ENCODE measurements around the gene FAM89B. TPM values are rescaled to one million over a fixed set of nuclear protein-coding genes. Genes with fewer than 3 reads are reported as not detected.
"Not testable (repeated sequence)": the region's sequence is repeated elsewhere in the genome, so short reads cannot be mapped to it uniquely, and the experiment has no call there.

Gene FAM89B
- total RNA-seq, result 10 to 100 TPM; 21.4 to 26.7 TPM

DNA sequence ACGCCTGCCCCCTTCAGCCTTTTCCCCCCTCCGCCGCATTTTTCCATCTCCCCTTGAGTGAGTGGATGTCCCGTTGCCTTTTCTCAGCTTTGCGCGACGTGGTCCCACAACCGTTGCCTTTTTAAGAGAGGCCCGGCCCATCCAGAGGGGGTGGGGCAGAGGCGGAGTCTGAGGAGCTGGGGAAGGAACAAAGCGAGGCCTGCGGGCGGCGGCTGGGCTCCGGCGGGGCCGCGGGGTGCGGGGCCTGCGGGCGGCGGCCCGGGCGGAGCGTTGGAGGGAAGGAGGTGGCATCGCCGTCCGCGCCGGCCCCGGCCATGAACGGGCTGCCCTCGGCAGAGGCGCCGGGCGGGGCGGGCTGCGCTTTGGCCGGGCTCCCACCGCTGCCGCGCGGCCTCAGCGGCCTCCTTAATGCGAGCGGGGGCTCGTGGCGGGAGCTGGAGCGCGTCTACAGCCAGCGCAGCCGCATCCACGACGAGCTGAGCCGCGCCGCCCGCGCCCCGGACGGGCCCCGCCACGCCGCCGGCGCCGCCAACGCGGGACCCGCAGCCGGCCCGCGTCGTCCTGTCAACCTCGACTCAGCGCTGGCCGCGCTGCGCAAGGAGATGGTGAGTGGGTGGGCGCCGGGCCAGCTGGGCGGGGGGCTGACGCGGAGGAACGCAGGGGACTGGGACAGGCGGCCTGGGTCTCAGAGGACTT lies at the start of gene FAM89B:
FAM89B (plus strand) TSS at position 183 of the 696 bp plus-strand sequence; CDS start at position 315, 132 bp downstream.
- Mint-ChIP-seq H3K4me3 (peak within 1 kb of the TSS; percentile 97 to 100), H3K36me3 (ENCODE audit: insufficient read depth in 2 of 2) (peaks cover 10 to 12% of the 10 kb centered on the region in 2 donors), H3K27me3 (ENCODE audit: low read depth) (no peaks in the 10 kb centered on the region), H3K9me3 (no peaks in the 10 kb centered on the region), H3K27ac (peak within 1 kb of the TSS; percentile 68), H3K4me1 (ENCODE audit: low read depth) (peaks cover 62% of the 10 kb centered on the region)
- ATAC-seq (replicated peaks in 1 of 2) (peak; percentile 13 to 18), DNase-seq (peak; percentile 91 to 95)

DNA sequence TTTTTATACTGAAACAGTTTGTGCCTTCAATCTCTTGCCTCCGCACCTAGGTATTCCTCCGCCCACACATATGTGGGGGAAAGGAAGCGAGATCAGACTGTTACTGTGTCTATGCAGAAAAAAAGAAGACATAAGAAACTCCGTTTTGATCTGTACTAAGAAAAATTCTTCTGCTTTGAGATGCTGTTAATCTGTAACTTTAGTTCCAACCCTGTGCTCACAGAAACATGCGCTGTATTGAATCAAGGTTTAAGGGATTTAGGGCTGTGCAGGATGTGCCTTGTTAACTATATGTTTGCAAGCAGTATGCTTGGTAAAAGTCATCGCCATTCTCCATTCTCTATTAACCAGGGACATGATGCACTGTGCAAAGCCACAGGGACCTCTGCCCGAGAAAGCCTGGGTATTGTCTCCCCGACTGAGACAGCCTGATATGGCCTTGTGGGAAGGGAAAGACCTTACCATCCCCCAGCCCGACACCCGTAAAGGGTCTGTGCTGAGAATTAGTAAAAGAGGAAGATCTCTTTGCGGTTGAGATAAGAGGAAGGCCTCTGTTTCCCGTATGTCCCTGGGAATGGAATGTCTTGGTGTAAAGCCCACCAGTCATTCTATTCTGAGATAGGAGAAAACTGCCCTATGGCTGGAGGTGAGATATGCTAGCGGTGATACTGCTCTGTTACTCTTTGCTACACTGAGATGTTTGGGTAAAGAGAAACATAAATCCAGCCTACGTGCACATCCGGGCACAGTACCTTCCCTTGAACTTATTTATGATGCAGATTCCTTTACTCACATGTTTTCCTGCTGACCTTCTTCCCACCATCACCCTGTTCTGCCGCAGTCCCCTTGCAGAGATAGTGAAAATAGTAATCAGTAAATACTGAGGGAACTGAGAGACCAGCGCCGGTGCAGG lies 49.4 kb upstream of the FAM89B start:
- not testable (repeated sequence) for H3K36me3 Mint-ChIP-seq (ENCODE audit: insufficient read depth in 2 of 2); H3K27me3 Mint-ChIP-seq (ENCODE audit: low read depth); DNase-seq; H3K9me3 Mint-ChIP-seq; ATAC-seq (replicated peaks in 1 of 2)
- Mint-ChIP-seq H3K4me1 (ENCODE audit: low read depth) (peaks cover 49% of the 10 kb centered on the region), H3K27ac (peak overlapping the region; percentile 82), H3K4me3 (peak overlapping the region; percentile 84 to 87)

DNA sequence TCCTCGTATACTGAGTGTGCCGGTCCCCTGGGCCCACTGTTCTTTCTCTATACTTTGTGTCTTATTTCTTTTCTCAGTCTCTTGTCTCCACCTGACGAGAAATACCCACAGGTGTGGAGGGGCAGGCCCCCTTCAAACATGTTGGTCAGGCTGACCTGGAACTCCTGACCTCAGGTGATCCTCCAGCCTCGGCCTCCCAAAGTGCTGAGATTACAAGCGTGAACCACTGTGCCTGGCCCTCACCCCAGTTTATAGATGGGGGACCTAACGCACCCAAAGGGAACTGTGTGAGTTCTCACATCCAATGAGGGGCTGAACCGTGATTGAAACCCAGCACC lies 48.7 kb upstream of the FAM89B start:
- DNase-seq; H3K9me3 Mint-ChIP-seq; H3K27me3 Mint-ChIP-seq (ENCODE audit: low read depth); H3K36me3 Mint-ChIP-seq (ENCODE audit: insufficient read depth in 2 of 2): not testable (repeated sequence)
- peak overlapping the region; percentile 84 to 87 for H3K4me3 Mint-ChIP-seq
- H3K27ac Mint-ChIP-seq, result peak overlapping the region; percentile 82
- peaks cover 53% of the 10 kb centered on the region for H3K4me1 Mint-ChIP-seq (ENCODE audit: low read depth)
- peak in 1 of 2 donors; percentile 3 for ATAC-seq (replicated peaks in 1 of 2)

DNA sequence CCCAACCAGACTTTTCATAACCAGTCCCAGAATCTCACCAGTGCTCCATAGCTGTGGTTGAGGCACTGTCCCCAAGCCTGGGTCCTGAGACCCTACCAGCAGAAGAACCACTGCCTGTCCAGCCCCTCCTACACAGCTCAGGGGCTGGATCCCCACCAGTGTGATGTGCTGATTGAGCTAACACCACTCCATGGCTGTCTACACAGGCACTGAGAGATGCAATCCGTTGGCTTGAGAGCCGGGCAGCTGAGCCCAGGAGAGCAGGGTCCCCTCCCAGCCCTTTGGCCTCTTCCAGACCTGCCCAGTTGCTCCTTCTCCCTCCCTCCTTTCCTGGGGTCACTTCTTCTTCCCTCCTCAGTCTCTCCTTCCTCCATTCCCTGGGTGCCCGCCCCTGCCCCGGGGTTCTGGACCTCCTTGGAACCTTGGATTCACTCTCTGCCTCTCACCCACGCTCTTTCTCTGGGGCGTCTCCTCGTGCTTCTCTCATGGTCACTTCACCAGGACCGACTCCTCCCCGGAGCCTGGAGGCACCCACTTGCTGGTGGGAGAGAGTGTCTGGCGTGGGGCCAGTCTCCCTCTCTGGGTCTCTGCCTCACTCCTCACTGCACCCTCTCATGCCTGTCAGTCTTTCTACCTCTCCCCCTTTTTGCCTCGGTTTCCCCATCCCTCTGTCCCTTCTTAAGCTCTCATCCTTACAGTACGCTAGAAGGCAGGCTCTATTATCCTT lies 48.2 kb upstream of the FAM89B start:
- DNase-seq (no peak), ATAC-seq (replicated peaks in 1 of 2) (peak; percentile 23 to 38)
- Mint-ChIP-seq H3K36me3 (ENCODE audit: insufficient read depth in 2 of 2) (peaks cover 2 to 8% of the 10 kb centered on the region in 2 donors), H3K4me1 (ENCODE audit: low read depth) (peaks cover 58% of the 10 kb centered on the region), H3K9me3 (no peaks in the 10 kb centered on the region), H3K27me3 (ENCODE audit: low read depth) (no peaks in the 10 kb centered on the region), H3K4me3 (peak overlapping the region; percentile 84 to 87), H3K27ac (peak overlapping the region; percentile 93)

DNA sequence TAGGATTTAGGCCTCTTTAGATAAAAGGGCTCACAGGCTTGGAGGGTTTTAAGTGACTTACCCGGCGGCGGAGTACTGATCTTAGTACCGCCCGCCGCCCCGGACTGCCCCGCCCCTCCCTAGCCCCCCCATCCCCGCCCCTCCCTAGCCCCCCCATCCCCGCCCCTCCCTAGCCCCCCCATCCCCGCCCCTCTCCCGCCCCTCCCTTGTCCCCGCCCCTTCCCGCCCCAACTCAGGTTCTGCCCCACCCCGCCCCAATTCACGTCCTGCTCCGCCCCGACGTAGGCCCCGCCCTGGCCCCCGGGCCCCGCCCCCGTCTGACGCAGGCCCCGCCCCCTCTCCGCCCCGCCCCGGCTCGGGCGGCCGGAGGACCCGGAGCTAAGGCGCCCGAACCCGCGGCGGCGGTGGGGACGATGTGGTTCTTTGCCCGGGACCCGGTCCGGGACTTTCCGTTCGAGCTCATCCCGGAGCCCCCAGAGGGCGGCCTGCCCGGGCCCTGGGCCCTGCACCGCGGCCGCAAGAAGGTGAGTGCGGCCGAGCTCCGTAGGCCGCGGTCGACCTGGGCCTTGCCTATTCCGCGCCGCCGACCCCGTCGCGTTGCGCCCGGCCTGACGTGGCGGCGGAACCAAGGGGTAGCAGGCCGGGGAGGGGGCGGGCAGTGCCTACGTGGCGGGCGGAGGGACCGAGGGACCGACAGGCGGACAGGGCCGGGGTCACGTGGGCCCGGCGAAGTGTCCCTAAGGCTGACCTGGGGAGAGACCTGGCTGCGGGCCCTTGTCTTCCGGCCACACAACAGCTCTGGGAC lies 47.4 kb upstream of the FAM89B start, which contains the start of gene SCYL1:
SCYL1 (plus strand) TSS at position 343 of the 805 bp plus-strand sequence; CDS start at position 414, 71 bp downstream.
- peaks cover 62% of the 10 kb centered on the region for H3K4me1 Mint-ChIP-seq (ENCODE audit: low read depth)
- ATAC-seq (replicated peaks in 1 of 2) (peak; percentile 86 to 88), DNase-seq (peak; percentile 78 to 87)
- H3K27ac Mint-ChIP-seq, result peak within 1 kb of the TSS; percentile 93
- peak within 1 kb of the TSS; percentile 90 to 92 for H3K4me3 Mint-ChIP-seq
- no peaks in the 10 kb centered on the region for H3K9me3 Mint-ChIP-seq
- H3K36me3 Mint-ChIP-seq (ENCODE audit: insufficient read depth in 2 of 2), result peaks cover 2 to 8% of the 10 kb centered on the region in 2 donors
- no peaks in the 10 kb centered on the region for H3K27me3 Mint-ChIP-seq (ENCODE audit: low read depth)

DNA sequence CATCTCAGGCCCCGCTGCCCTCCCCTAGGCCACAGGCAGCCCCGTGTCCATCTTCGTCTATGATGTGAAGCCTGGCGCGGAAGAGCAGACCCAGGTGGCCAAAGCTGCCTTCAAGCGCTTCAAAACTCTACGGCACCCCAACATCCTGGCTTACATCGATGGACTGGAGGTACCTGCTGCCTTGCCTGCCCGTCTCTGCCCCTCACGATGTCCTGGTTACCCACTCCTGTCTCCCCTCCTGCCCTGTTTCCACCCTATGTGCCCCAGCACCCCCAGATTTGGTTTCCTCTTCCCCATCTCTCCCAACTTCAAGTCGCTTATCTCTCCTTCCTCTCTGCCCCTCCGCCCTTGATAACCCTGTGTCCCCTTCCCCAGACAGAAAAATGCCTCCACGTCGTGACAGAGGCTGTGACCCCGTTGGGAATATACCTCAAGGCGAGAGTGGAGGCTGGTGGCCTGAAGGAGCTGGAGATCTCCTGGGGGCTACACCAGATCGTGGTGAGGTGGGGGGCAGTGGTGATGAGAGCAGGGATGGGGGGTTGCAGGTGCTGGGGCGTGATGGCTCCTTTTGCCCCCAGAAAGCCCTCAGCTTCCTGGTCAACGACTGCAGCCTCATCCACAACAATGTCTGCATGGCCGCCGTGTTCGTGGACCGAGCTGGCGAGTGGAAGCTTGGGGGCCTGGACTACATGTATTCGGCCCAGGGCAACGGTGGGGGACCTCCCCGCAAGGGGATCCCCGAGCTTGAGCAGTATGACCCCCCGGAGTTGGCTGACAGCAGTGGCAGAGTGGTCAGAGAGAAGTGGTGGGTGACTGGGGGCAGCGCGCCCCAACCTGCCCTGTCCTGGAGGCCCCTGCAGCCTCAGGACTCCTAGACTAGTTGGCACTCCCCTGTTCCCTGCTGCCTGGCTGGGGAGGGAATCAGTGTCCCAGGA lies 46.5 kb upstream of the FAM89B start:
- DNase-seq, result no peak
- Mint-ChIP-seq H3K4me3 (peak overlapping the region; percentile 90 to 92), H3K4me1 (ENCODE audit: low read depth) (peaks cover 66% of the 10 kb centered on the region)

DNA sequence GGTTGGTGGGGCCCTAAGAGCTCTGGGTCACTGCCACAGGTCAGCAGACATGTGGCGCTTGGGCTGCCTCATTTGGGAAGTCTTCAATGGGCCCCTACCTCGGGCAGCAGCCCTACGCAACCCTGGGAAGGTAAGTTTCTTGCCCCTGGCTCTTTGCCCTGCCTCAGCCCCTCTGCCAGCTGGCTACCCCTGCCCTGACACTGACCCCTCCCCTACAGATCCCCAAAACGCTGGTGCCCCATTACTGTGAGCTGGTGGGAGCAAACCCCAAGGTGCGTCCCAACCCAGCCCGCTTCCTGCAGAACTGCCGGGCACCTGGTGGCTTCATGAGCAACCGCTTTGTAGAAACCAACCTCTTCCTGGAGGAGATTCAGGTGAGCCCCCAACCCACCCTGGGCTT lies 45.6 kb upstream of the FAM89B start:
- Mint-ChIP-seq H3K27me3 (ENCODE audit: low read depth) (no peaks in the 10 kb centered on the region), H3K4me3 (peak overlapping the region; percentile 90 to 92), H3K4me1 (ENCODE audit: low read depth) (peaks cover 62% of the 10 kb centered on the region), H3K9me3 (no peaks in the 10 kb centered on the region), H3K36me3 (ENCODE audit: insufficient read depth in 2 of 2) (peaks cover 2 to 12% of the 10 kb centered on the region in 2 donors), H3K27ac (peak overlapping the region; percentile 33)
- no peak for ATAC-seq (replicated peaks in 1 of 2)
- no peak for DNase-seq

More for the DNA sequence above, 46.5 kb upstream of the FAM89B start:
- Mint-ChIP-seq H3K9me3 (no peaks in the 10 kb centered on the region), H3K27me3 (ENCODE audit: low read depth) (no peaks in the 10 kb centered on the region), H3K36me3 (ENCODE audit: insufficient read depth in 2 of 2) (peaks cover 2 to 8% of the 10 kb centered on the region in 2 donors), H3K27ac (peak overlapping the region; percentile 82)
- no peak for ATAC-seq (replicated peaks in 1 of 2)

DNA sequence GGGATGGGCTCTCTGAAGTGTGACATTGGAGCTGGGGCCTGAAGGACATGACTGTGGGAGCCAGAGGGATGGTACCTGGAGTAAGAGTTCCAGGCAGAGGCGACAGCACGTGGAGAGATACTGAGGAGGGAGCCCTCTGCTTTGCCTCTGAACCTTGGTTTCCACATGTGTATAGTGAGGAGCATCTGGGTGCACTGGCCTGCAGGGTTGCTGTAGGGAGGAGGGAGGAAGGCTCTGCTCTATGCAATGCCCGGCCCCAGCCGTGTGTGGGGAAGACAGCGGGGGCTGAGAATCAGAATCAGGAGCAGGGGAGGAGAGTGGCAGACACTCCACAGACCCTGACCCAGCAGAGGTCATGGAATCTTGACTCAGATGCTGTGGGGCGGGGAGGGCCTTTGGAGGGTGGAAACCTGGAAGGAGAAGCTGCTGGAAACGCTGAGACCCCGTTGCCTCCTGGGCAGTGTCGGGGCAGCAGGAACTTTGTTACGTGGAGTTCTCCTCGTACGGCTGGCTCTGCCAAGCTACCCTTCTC lies 43.5 kb upstream of the FAM89B start:
- H3K36me3 Mint-ChIP-seq (ENCODE audit: insufficient read depth in 2 of 2), result peaks cover 2 to 14% of the 10 kb centered on the region in 2 donors
- H3K4me1 Mint-ChIP-seq (ENCODE audit: low read depth), result peaks cover 41% of the 10 kb centered on the region
- ATAC-seq (replicated peaks in 1 of 2) (no peak), DNase-seq (no peak)
- H3K4me3 Mint-ChIP-seq, result no peak overlapping the region
- H3K27ac Mint-ChIP-seq, result no peak overlapping the region
- no peaks in the 10 kb centered on the region for H3K9me3 Mint-ChIP-seq
- no peaks in the 10 kb centered on the region for H3K27me3 Mint-ChIP-seq (ENCODE audit: low read depth)

DNA sequence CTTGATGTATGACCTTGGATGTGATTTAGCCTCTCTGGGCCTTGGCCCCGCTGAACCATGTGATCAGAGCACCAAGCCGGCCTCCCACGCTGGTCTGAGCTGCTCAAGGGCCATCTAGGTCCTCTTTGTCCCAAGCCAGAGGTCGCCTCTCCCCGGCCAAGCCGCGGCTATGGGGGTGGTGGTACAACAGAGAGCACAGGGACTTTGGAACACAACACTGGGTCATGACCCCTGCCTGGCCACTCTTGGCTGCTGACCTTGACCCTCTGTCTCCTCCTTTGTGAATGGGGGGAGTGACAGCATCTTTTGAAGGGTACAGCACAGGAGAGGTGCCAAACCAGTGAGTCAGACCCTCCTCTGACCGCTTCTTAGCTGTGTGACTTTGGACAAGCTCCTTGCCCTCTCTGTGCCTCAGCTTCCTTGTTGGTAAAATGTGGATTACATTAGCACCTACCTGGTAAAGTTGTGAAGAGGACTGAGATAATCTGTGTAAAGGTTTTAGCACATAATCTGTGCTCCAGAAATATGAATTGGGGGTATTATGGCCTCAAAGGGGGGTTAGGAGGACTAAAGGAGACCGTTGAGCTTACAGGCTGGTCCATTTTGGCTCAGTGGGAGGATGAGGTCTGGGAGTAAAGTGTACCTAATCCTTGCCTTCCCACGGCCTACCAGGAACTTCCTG lies 42.7 kb upstream of the FAM89B start:
- DNase-seq (no peak), ATAC-seq (replicated peaks in 1 of 2) (no peak)
- Mint-ChIP-seq H3K27me3 (ENCODE audit: low read depth) (no peaks in the 10 kb centered on the region), H3K4me3 (no peak overlapping the region), H3K9me3 (no peaks in the 10 kb centered on the region), H3K4me1 (ENCODE audit: low read depth) (peaks cover 34% of the 10 kb centered on the region), H3K36me3 (ENCODE audit: insufficient read depth in 2 of 2) (peaks cover 2 to 14% of the 10 kb centered on the region in 2 donors), H3K27ac (peak overlapping the region; percentile 65)

DNA sequence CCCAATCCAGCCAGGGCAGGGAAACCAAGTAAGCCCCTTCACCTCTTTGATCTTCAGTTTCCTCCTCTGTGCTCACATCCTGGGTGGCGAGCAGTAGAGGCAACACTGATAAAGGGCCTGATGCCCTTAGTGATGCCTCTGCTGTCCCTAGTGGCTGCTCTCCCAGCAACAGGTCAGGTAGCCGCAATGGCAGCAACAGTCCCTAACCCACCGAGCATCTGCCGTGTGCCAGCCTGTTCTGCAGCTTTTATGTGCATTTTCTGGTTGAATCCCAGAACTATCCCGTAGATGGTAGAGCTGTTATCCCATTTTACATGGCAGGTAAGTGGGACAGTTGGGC lies 42.2 kb upstream of the FAM89B start:
- DNase-seq (no peak), ATAC-seq (replicated peaks in 1 of 2) (peak; percentile 45 to 49)
- Mint-ChIP-seq H3K4me3 (no peak overlapping the region), H3K27ac (peak overlapping the region; percentile 65), H3K36me3 (ENCODE audit: insufficient read depth in 2 of 2) (peaks cover 2 to 14% of the 10 kb centered on the region in 2 donors), H3K27me3 (ENCODE audit: low read depth) (no peaks in the 10 kb centered on the region), H3K9me3 (no peaks in the 10 kb centered on the region), H3K4me1 (ENCODE audit: low read depth) (peaks cover 32% of the 10 kb centered on the region)
